Measurements from ENCODE around the gene TUBA1C. TPM values are rescaled to one million over a fixed set of nuclear protein-coding genes. Genes with fewer than 3 reads are reported as not detected.
"Not testable (repeated sequence)": the region's sequence is repeated elsewhere in the genome, so short reads cannot be mapped to it uniquely, and the experiment has no call there.

Gene TUBA1C
- total and polyA plus RNA-seq, 2 donors: 62.8 to 248 TPM

DNA sequence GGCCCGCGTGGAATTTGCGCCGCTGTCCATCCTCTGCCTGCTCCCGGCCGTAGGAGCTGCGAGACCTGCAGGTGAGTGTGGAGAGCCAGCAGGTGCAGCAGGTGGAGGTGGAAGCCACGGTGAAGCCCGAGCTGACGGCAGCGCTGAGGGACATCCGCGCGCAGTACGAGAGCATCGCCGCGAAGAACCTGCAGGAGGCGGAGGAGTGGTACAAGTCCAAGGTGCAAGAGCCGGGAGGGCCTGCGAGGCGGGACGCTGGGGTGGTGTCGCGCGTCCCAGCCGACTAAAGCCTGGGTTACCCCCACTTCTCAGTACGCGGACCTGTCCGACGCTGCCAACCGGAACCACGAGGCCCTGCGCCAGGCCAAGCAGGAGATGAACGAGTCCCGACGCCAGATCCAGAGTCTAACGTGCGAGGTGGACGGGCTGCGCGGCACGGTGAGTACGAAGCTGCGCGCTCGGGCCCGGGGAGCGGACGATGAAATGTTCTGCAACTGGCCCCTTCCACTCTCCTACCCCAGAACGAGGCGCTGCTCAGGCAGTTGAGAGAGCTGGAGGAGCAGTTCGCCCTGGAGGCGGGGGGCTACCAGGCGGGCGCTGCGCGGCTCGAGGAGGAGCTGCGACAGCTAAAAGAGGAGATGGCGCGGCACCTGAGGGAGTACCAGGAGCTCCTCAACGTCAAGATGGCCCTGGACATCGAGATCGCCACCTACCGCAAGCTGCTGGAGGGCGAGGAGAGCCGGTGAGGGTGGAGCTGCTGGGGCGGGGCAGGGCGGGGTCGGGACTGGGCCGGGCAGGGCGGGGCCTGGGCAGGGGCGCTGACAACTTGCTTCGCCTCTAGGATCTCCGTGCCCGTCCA lies 32.2 kb downstream of the TUBA1C start:
- Histone ChIP-seq H3K27ac (ENCODE audit: low read depth) (no peak overlapping the region), H3K36me3 (ENCODE audit: insufficient read depth) (no peaks in the 10 kb centered on the region), H3K4me3 (ENCODE audit: low read depth, low read length) (no peak overlapping the region), H3K4me1 (ENCODE audit: insufficient read depth) (peaks cover 3% of the 10 kb centered on the region)
- WGBS: 3% methylated on average over 77 of the region's 77 CpGs
- no peak for DNase-seq (ENCODE audit: extremely low spot score)

DNA sequence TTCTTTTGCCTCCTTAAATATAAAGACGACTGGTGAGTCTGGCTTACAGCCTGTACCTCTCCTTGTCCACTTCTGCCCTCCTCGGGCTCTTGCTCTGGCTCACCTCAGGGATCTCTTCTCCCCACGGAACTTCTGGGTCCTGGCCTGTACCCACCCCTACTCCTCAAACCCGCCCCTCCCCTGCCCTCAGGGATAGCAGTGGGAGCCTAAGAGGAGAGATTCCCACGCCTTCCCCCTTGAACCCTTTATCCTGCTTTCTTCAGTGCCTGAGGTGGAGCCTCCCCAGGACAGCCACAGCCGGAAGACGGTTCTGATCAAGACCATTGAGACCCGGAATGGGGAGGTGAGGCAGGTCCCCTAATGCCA lies 32.8 kb downstream of the TUBA1C start:
- Histone ChIP-seq H3K36me3 (ENCODE audit: insufficient read depth) (no peaks in the 10 kb centered on the region), H3K27ac (ENCODE audit: low read depth) (no peak overlapping the region), H3K4me1 (ENCODE audit: insufficient read depth) (peaks cover 3% of the 10 kb centered on the region), H3K4me3 (ENCODE audit: low read depth, low read length) (no peak overlapping the region)
- 21% methylated on average over 8 of the region's 8 CpGs for WGBS
- DNase-seq (ENCODE audit: extremely low spot score): no peak

DNA sequence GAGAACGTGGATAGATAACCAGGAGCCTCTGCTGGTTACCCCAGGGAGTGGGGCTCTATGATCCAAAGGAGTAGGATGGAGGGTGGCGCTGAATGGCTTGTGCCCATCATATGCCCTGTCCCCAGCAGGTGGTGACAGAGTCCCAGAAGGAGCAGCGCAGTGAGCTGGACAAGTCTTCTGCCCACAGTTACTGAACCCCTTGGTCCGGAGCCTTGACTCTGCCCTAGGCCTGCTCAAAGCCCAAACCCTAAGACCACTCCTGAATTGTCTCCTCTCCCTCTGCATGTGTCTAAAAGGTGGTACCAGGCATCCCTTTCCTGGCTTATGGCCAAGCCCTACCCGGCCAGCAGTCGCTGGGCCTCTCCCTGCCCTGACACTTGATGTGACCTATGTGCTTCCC lies 33.3 kb downstream of the TUBA1C start:
- no peak overlapping the region for H3K4me3 ChIP-seq (ENCODE audit: low read depth, low read length)
- no peaks in the 10 kb centered on the region for H3K36me3 ChIP-seq (ENCODE audit: insufficient read depth)
- no peak overlapping the region for H3K27ac ChIP-seq (ENCODE audit: low read depth)
- 49% methylated on average over 6 of the region's 6 CpGs for WGBS
- peaks cover 3% of the 10 kb centered on the region for H3K4me1 ChIP-seq (ENCODE audit: insufficient read depth)
- DNase-seq (ENCODE audit: extremely low spot score): no peak

DNA sequence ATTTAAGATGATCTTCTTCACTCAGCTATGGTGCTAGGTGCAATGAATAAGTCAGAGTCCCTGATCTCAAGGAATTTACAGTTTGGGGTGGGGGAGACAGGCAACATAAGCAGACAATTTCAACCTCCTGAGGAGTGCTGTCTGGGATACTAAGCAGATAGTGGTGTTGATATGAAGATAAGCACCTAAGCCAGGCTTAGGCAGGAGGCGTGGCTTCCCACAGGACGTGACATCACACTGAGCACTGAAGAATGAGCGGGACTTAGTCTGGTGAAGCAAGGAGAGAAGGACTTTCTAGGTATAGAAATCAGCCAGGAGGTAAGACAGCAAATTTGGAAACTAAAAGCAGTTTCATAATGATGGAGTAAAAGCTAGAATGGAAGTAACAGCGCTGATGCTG lies 36.9 kb downstream of the TUBA1C start:
- 38% methylated on average over 4 of the region's 4 CpGs for WGBS
- Histone ChIP-seq H3K36me3 (ENCODE audit: insufficient read depth) (no peaks in the 10 kb centered on the region), H3K4me3 (ENCODE audit: low read depth, low read length) (no peak overlapping the region), H3K27ac (ENCODE audit: low read depth) (no peak overlapping the region), H3K4me1 (ENCODE audit: insufficient read depth) (no peaks in the 10 kb centered on the region)
- DNase-seq (ENCODE audit: extremely low spot score): no peak

DNA sequence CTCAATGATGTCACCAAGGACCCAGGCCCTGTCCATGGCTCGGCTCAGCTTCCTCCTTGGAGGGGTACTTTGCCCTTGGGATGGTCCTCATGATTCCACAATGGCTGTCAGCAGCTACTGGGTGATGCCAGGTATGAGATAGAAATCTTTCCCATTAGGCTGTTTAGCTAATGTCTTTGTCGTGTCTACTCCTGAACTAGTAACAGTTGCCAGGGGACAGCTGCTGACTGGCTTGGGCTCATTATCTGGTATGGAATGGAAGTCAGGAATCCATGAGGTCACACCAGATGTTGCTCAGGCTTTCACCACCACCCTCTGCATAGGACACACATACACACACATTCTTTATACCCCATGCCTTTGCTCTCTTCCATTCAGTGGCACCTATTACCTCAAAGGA lies 39.3 kb downstream of the TUBA1C start:
- Histone ChIP-seq H3K36me3 (ENCODE audit: insufficient read depth) (no peaks in the 10 kb centered on the region), H3K4me1 (ENCODE audit: insufficient read depth) (no peaks in the 10 kb centered on the region), H3K4me3 (ENCODE audit: low read depth, low read length) (no peak overlapping the region), H3K27ac (ENCODE audit: low read depth) (no peak overlapping the region)
- DNase-seq (ENCODE audit: extremely low spot score): no peak
- WGBS: 61% methylated on average over 2 of the region's 2 CpGs

DNA sequence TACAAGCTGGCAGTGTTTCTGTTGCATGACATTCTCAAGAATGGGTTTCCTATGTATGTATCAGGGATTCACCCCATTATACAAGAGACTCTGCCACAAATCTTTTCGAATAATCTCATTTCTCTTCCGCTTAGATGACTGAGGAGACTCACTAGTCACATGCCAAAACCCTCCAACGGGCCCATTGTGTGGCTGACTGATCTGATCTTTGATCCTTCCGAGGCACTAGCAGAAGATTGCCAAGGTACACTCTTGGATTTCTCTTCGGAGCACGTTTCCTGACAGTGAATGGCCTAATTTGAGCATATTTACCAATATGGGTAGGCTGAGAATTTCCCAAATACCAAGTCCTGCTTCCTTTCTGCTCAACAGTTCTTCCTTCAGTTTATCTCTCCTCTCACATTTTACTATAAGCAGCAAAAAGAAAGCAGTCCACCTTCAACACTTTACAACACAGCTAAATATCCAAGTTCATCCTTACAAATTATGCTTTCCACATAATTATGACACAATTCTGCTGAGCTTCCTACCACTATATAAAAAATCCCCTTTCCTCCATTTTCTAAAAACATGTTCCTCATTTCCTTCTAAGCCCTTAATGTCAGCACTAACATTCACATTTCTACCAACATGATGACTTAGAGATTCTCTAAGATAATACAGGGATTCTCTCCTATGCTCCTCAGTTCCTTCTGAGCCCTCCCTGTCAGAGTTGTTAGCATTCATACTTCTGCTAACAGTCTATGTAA lies 41.1 kb downstream of the TUBA1C start:
- Histone ChIP-seq H3K27ac (ENCODE audit: low read depth) (no peak overlapping the region), H3K4me1 (ENCODE audit: insufficient read depth) (no peaks in the 10 kb centered on the region), H3K4me3 (ENCODE audit: low read depth, low read length) (no peak overlapping the region), H3K36me3 (ENCODE audit: insufficient read depth) (no peaks in the 10 kb centered on the region)
- no peak for DNase-seq (ENCODE audit: extremely low spot score)
- WGBS: 72% methylated on average over 6 of the region's 6 CpGs

DNA sequence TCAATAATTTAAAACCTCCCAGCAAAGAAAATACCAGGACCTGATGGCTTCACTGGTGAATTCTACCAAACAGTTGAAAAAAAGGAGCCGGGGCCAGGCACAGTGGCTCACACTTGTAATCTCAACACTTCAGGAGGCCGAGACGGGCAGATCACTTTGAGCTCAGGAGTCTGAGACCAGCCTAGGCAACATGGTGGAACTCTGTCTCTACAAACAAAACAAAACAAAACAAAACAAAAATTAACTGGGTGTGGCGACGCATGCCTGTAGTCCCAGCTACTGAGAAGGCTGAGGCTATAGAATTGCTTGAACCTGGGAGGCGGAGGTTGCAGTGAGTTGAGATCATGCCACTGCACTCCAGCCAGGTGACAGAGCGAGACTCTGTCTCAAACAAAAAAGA lies 44.5 kb downstream of the TUBA1C start:
- Histone ChIP-seq H3K4me3 (ENCODE audit: low read depth, low read length) (no peak overlapping the region), H3K36me3 (ENCODE audit: insufficient read depth) (no peaks in the 10 kb centered on the region), H3K27ac (ENCODE audit: low read depth) (no peak overlapping the region), H3K4me1 (ENCODE audit: insufficient read depth) (no peaks in the 10 kb centered on the region)
- DNase-seq (ENCODE audit: extremely low spot score): no peak
- 85% methylated on average over 7 of the region's 7 CpGs for WGBS

DNA sequence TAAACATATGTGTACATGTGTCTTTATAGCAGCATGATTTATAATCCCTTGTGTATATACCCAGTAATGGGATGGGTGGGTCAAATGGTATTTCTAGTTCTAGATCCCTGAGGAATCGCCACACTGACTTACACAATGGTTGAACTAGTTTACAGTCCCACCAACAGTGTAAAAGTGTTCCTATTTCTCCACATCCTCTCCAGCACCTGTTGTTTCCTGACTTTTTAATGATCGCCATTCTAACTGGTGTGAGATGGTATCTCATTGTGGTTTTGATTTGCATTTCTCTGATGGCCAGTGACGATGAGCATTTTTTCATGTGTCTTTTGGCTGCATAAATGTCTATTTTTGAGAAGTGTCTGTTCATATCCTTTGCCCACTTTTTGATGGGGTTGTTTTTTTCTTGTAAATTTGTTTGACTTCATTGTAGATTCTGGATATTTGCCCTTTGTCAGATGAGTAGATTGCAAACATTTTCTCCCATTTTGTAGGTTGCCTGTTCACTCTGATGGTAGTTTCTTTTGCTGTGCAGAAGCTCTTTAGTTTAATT lies 45.6 kb downstream of the TUBA1C start:
- not testable (repeated sequence) for DNase-seq (ENCODE audit: extremely low spot score); H3K27ac ChIP-seq (ENCODE audit: low read depth); H3K4me1 ChIP-seq (ENCODE audit: insufficient read depth); H3K36me3 ChIP-seq (ENCODE audit: insufficient read depth); H3K4me3 ChIP-seq (ENCODE audit: low read depth, low read length)
- WGBS: 55% methylated on average over 2 of the region's 3 CpGs

DNA sequence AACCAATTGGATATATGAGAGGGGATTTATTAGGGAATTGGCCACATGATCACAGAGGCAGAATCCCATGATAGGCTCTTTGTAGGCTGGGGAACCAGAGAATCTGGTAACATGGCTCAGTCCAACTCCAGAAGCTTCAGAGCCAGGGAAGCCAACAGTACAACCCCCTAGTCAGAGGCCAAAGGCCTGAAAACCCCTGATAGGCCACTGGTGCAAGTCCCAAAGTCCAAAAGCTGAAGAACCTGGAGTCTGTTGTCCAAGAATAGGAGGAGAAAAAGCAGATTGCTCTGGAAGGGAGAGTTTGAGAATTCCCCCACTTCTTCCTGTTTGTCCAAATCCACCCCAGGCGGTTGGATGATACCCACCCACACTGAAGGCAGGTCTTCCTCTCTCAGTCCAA lies 49.9 kb downstream of the TUBA1C start:
- Histone ChIP-seq H3K4me1 (ENCODE audit: insufficient read depth) (no peaks in the 10 kb centered on the region), H3K36me3 (ENCODE audit: insufficient read depth) (no peaks in the 10 kb centered on the region), H3K27ac (ENCODE audit: low read depth) (no peak overlapping the region), H3K4me3 (ENCODE audit: low read depth, low read length) (no peak overlapping the region)
- WGBS: 66% methylated on average over 1 of the region's 1 CpG
- no peak for DNase-seq (ENCODE audit: extremely low spot score)

DNA sequence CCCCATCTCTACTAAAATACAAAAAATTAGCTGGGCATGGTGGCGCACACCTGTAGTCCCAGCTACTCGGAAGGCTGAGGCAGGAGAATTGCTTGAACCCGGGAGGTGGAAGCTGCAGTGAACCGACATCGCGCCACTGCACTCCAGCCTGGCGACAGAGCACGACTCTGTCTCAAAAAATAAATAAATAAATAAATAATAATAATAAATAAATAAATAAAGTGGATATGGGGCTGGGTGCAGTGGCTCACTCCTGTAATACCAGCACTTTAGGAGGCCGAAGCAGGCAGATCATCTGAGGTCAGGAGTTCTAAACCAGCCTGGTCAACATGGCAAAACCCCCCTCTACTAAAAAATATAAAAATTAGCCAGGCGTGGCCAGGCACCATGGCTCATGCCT lies 52.2 kb downstream of the TUBA1C start:
- WGBS: 95% methylated on average over 10 of the region's 10 CpGs
- not testable (repeated sequence) for H3K4me1 ChIP-seq (ENCODE audit: insufficient read depth); H3K36me3 ChIP-seq (ENCODE audit: insufficient read depth); H3K4me3 ChIP-seq (ENCODE audit: low read depth, low read length); H3K27ac ChIP-seq (ENCODE audit: low read depth); DNase-seq (ENCODE audit: extremely low spot score)

DNA sequence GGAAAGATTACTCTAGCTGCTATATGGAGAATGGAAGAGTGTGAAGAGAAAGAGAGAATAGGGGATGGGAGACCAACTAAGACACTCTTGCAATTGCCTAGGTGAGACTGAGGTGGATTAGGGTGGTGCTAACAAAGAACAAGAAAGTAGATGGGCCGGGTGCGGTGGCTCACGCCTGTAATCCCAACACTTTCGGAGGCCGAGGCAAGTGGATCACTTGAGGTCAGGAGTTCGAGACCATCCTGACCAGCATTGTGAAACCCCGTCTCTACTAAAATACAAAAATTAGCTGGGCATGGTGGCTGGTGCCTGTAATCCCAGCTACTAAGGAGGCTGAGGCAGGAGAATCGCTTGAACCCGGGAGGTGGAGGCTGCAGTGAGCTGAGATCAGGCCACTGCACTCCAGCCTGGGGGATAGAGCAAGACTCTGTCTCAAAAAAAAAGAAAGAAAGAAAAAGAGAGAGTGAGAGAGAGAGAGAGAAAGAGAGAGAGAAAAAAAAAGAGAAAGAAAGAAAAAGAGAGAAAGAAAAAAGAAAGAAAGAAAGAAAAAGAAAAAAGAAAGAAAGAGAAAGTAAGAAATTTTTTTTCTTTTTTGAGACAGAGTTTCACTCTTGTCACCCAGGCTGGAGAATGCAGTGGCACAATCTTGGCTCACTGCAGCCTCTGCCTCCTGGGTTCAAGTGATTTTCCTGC lies 55.7 kb downstream of the TUBA1C start:
- H3K36me3 ChIP-seq (ENCODE audit: insufficient read depth); H3K4me1 ChIP-seq (ENCODE audit: insufficient read depth); H3K27ac ChIP-seq (ENCODE audit: low read depth); DNase-seq (ENCODE audit: extremely low spot score); H3K4me3 ChIP-seq (ENCODE audit: low read depth, low read length): not testable (repeated sequence)
- 91% methylated on average over 9 of the region's 9 CpGs for WGBS

DNA sequence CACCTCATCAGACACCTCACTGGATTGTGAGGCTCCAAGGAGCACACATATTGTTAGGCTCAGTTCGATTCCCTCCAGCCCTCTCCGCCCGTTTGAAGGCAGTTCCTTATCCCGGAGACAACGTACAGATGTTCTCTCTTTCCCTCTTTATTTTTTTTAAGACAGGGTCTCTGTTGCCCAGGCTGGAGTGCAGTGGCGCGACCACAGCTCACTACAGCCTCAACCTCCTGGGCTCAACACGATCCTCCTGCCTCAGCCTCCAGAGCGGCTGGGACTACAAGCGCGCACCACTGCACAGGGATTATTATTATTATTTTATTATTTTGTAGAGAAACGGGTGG lies 57.5 kb downstream of the TUBA1C start:
- H3K36me3 ChIP-seq (ENCODE audit: insufficient read depth): no peaks in the 10 kb centered on the region
- peak overlapping the region; percentile 54 for H3K4me3 ChIP-seq (ENCODE audit: low read depth, low read length)
- H3K4me1 ChIP-seq (ENCODE audit: insufficient read depth): no peaks in the 10 kb centered on the region
- no peak overlapping the region for H3K27ac ChIP-seq (ENCODE audit: low read depth)
- WGBS: 27% methylated on average over 12 of the region's 12 CpGs
- DNase-seq (ENCODE audit: extremely low spot score): no peak

DNA sequence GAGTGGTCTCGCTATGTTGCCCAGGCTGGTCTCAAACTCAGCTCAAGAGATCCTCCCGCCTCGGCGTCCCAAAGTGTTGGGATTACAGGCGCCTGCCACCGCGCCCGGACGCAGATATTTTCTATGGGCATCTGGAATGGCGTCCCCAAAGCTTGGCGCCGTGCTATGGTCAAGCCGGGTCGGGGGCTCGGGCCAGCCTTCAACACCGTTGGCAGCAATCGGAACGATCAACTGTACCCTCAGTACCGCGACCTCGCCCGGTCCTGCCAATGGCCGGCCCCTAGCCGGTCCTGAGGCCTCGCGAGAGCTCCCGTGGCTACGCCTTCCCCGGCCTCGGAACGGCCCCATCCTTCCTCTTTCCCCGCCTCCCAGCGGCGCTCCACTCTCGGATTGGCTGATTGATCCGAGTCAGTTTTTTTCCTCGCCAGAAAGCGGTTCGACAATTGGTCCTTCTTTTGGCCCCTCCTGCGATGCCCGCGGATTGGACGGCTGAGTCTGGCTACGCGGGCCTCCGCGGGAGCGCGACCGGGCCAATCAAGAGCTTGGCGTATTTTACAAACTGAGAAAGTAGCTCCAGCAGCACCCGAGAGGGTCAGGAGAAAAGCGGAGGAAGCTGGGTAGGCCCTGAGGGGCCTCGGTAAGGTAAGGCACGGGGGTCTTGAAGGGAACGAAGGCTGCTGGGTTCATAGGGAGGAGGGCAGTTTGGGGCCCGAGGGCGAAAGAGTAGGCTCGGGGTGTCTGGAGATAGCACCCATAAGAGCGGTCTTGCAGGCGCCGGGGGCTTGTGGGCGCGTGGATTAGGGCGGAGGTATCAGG lies 58.0 kb downstream of the TUBA1C start, which contains the start of gene TROAP:
Gene TROAP (plus strand): TSS at position 548 of the 816 bp plus-strand sequence. CDS start 354 bp downstream, outside the sequence.
- Histone ChIP-seq H3K4me1 (ENCODE audit: insufficient read depth) (no peaks in the 10 kb centered on the region), H3K27ac (ENCODE audit: low read depth) (no peak within 1 kb of the TSS), H3K36me3 (ENCODE audit: insufficient read depth) (no peaks in the 10 kb centered on the region), H3K4me3 (ENCODE audit: low read depth, low read length) (peak within 1 kb of the TSS; percentile 54)
- WGBS: under 1% methylated on average over 65 of the region's 65 CpGs
- peak; percentile 99 for DNase-seq (ENCODE audit: extremely low spot score)
